Occipital lobe (tissue), 2 donors: ENCODE measurements around the gene CSK. TPM values are rescaled to one million over a fixed set of nuclear protein-coding genes. Genes with fewer than 3 reads are reported as not detected.

Source experiments
- DNase-seq: peaks from one replicate; lab custom pipeline; 2025; lab: John Stamatoyannopoulos, UW
- total RNA-seq: library from RNA; depleted of rRNA; stranded (reverse); fragments of >200 nt; gene quantifications from one replicate; pipeline ENCODE4 v1.2.3, GENCODE V29; 2014

Gene CSK
- total RNA-seq, 1 donor from 2014 or later = 24.0 TPM

GRCh38 chr15:74787251-74788041, 5.6 kb downstream of the CSK start:
- DNase-seq = no peak

DNA sequence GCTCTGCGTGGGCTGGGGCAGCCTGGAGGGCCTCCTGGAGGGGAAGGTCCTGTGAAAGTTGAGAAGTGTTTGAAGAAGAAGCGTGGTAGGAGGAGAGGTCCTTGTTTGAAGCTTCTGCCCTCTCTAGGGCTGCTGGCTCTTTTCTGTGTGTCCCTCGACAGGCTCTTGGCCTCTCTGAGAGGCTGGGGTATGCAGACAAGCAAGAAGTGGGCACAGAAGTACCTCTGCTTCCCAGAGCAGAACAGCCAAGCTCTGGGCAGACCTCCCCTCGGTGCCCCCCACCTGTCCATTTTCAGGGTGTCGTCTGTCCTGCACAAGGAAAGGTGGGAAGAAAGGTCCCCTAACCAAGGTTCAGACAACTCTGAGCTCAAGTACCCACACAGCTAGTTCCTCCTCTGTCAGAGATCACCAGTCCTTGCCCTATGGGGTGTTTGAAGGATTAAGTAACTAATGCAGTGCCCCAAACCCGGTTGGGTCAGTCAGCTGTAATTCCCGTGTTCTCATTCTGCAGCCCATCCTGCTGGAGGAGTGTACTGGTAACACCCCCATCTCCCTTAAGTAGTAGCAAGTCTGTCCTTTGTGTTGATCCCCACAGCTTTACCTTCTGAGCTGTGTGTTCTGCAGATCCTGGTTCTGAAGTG, 6.3 kb downstream of the CSK start:
- no peak for DNase-seq

- no peak for DNase-seq
Observed at GRCh38 chr15:74788683-74789151, 6.8 kb downstream of the CSK start.

- DNase-seq = no peak
Observed at GRCh38 chr15:74789171-74789631, 7.3 kb downstream of the CSK start.

DNA sequence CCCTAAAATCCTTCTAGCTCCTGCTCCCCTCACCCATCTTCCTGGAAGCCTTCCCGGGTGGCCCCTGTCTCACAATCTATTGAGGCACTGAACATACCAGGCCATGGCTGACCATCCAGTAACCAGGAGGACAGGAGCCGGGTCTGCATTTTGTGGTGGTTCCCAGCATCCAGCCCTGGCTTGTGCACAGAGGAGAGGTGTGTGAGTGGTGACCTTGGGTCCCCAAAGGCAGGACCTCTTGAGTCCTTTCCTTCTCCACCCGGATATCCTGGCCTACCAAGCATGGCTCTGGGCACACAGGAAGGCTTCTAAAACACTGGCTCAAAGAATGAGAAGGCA, 7.8 kb downstream of the CSK start:
- DNase-seq = no peak

- no peak for DNase-seq
Observed at GRCh38 chr15:74790080-74790916, 8.4 kb downstream of the CSK start.

- no peak for DNase-seq
Observed at GRCh38 chr15:74791007-74791406, 9.1 kb downstream of the CSK start.

GRCh38 chr15:74791667-74792066, 9.8 kb downstream of the CSK start:
- no peak for DNase-seq

DNA sequence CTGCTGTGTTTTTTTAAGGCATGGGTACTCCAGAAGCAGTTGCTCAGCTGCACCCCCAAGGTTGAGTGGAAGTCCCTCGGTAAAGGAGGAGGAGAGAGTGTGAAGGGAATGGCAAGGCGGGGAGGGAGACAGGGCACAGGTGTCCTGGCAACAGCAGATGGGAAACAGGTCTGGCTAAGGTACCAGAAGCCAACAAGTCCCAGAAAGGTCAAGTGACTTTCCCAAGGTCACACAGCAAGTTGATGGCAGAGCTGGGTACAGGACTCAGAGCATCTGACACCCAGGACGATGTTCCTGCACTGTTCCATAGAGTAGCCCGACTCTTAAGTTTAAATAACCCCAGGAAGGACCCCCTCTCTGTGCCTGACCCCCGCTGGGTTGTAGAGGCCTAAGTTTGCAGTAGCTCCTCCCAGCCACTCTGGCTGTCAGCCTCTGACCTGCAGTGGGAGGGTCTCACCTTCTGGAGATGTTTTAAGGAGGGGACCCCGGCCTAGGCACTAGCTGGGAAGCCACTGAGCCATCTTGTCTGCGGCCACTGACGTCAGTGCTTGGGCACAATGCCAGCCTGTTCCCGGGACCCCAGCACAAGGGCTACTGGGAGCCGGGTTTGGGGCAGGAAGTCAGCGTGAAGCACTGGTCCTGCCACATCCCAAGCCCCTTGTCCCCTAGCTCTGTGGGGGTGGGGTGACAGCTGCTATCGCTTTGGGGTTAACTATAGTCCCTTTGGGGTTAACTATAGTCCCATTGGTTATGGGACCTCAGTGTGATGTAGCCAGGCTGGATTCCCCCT, 10.5 kb downstream of the CSK start:
- no peak for DNase-seq

- no peak for DNase-seq
Observed at GRCh38 chr15:74793135-74794028, 11.5 kb downstream of the CSK start.

- DNase-seq = no peak
Observed at GRCh38 chr15:74794248-74794969, 12.5 kb downstream of the CSK start.

- DNase-seq = no peak
Observed at GRCh38 chr15:74794970-74795349, 13.1 kb downstream of the CSK start.

DNA sequence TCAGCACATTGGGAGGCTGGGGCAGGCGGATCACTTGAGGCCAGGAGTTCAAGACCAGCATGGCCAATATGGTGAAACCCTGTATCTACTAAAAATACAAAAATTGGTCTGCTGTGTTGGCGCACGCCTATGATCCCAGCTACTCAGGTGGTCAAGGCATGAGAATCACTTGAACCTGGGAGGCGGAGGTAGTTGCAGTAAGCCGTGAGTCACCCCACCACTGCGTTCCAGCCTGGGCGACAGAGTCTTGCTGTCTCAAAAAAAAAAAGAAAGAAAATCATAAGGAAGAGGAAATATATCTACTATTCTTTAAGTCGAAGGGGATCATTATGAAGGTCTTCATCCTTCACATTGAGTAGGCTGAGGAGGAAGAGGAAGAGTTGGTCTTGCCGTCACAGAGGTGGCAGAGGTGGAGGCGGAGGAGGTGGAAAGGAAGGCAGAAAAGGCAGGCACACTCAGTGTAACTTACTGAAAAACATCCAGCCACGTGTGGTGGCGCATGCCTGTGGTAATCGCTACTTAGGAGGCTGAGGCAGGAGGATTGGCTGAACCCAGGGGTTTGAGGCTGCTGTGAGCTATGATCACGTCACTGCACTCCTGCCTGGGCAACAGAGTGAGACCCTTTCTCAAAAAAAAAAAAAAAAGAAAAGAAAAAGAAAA, 14.2 kb downstream of the CSK start:
- no peak for DNase-seq

DNA sequence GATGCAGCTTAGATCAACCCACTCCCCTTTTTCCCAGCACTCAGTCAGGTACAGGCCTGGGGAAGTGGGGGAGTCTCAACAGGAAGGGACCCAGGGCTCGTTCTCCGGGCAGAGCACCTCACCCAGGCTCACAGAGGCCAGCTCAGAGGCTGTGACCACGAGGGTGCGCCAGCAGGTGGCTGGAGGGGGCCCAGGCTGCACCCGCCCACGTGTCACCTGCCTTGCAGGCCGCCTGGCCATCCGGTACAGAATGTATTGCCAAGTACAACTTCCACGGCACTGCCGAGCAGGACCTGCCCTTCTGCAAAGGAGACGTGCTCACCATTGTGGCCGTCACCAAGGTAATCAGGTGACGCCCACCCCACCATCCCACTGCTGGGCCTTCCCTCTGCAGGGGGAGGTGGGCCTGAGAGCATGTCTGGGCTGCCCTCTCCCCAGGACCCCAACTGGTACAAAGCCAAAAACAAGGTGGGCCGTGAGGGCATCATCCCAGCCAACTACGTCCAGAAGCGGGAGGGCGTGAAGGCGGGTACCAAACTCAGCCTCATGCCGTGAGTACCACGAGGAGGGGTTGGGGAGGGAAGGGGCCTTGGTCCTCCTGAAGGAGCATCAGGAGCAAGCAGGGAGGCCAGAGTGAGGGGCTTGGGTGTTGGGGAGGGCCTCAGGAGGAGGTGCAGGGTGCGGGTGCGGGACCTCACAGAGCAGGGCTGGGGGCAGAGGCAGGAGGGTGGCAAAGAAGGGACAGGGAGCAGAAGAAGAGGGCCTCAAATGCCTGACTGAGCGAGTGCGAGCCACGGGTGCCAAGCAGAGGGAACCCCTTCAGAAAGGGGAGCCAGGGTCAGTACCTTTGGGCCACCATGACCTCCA, 16.7 kb downstream of the CSK start:
- no peak for DNase-seq

GRCh38 chr15:74799255-74799855, 17.5 kb downstream of the CSK start:
- DNase-seq = no peak

- DNase-seq = peak; percentile 37
Observed at GRCh38 chr15:74799856-74800558, 18.1 kb downstream of the CSK start.

GRCh38 chr15:74800559-74801094, 18.7 kb downstream of the CSK start:
- no peak for DNase-seq
